H1 (cell line): ENCODE results near the gene FHAD1. TPM values are rescaled to one million over a fixed set of nuclear protein-coding genes. Genes with fewer than 3 reads are reported as not detected.

Experiments
- BCL11A ChIP-seq, 2 experiments: IDR thresholded peaks; one replicate each; pipeline ENCODE4 v1.6.1; 2011; ENCODE audit warnings: low read depth in 2 of 2, low read length in 2 of 2, mild to moderate bottlenecking in 2 of 2
- CHD7 ChIP-seq: fragments of 300-600 bp; sonication (generic); IDR thresholded peaks from 2 replicates; pipeline ENCODE4 v1.7.1; 2012; ENCODE audit warnings: low read length, moderate library complexity, mild to moderate bottlenecking, inconsistent platforms; ENCODE audit not compliant: insufficient replicate concordance
- GTF2F1 ChIP-seq: IDR thresholded peaks from 2 replicates; pipeline ENCODE4 v1.6.1; 2012; ENCODE audit warnings: low read depth, low read length, improper control_type of control experiment, borderline replicate concordance
- NRF1 ChIP-seq: IDR thresholded peaks from 2 replicates; pipeline ENCODE4 v1.6.1; 2011; ENCODE audit warnings: mild to moderate bottlenecking, low read depth, low read length, improper control_type of control experiment
- RNF2 ChIP-seq: fragments of 200-900, 300-1000 bp; sonication (generic); IDR thresholded peaks from 2 replicates; pipeline ENCODE4 v1.7.1; 2016; ENCODE audit warnings: borderline replicate concordance, low read depth, mild to moderate bottlenecking, antibody characterized with exemption, low read length; ENCODE audit not compliant: poor library complexity, severe bottlenecking; ENCODE audit errors: missing control alignments
- polyA plus RNA-seq, 7 experiments: library from polyadenylated mRNA; depleted of rRNA in 3 of 7; stranded (reverse) in 5 of 7; unstranded in 2 of 7; fragments of >200 nt in 5 of 7; fragments of 200-250 nt in 2 of 7; gene quantifications; 1 replicate in 5 of 7; 2 replicates in 1 of 7; 4 replicates in 1 of 7; pipeline versions ENCODE4 v1.2.1 to v1.2.3, GENCODE V29; 2011 to 2013; ENCODE audit warnings: missing spikeins in 2 of 7, mixed read lengths in 2 of 7
- total RNA-seq: library from RNA; stranded (reverse); fragmentation: NEBNext Ultra II Directional; extraction: Animal tissue kit (Norgen Biotek cat#: 25700); gene quantifications from 2 replicates; pipeline ENCODE4 v1.2.1, GENCODE V29; 2021
- TF ChIP-seq, protein P1 (sequence below): IDR thresholded peaks from 2 replicates; pipeline ENCODE4 v1.6.1; 2012; ENCODE audit warnings: low read length, inconsistent platforms

The FHAD1 gene
- total and polyA plus RNA-seq, 2 of the 8 experiments (the other 6 are each of a cell fraction or from before 2014, with no cell fraction given), result 0.39 to 0.69 TPM

GRCh38 chr1:15276691-15277446, 29.8 kb downstream of the FHAD1 start (continued):
- TF ChIP-seq CHD7 (no peak), RNF2 (no peak), BCL11A (IDR thresholded peaks at IDR 0.05; ENCODE audit: low read depth in 2 of 2, low read length in 2 of 2) (no peak), GTF2F1 (no peak), NRF1 (no peak)
- TF ChIP-seq, protein P1, sequence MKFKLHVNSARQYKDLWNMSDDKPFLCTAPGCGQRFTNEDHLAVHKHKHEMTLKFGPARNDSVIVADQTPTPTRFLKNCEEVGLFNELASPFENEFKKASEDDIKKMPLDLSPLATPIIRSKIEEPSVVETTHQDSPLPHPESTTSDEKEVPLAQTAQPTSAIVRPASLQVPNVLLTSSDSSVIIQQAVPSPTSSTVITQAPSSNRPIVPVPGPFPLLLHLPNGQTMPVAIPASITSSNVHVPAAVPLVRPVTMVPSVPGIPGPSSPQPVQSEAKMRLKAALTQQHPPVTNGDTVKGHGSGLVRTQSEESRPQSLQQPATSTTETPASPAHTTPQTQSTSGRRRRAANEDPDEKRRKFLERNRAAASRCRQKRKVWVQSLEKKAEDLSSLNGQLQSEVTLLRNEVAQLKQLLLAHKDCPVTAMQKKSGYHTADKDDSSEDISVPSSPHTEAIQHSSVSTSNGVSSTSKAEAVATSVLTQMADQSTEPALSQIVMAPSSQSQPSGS, result no peak
